Neural cell (in vitro differentiated cells): ENCODE results near the gene BRI3BP. TPM values are rescaled to one million over a fixed set of nuclear protein-coding genes. Genes with fewer than 3 reads are reported as not detected.

ENCODE experiments used
- H2AFZ ChIP-seq: fragments of 200-600, 300-800 bp; sonication (generic), shearing (Covaris generic); 2 replicates; pipeline ENCODE4 v1.6.0; 2014; ENCODE audit warnings: low read depth, mild to moderate bottlenecking, antibody characterized with exemption, low read length, moderate library complexity
- H3F3A ChIP-seq: fragments of 200-600 bp; shearing (Covaris generic); 2 replicates; pipeline ENCODE4 v1.6.1; 2016; ENCODE audit warnings: mild to moderate bottlenecking, moderate library complexity, mixed read lengths, antibody characterized with exemption, low read length; ENCODE audit not compliant: insufficient read depth, poor library complexity, severe bottlenecking
- H3K27ac ChIP-seq: fragments of 200-600, 300-800 bp; sonication (generic), shearing (Covaris generic); 2 replicates; pipeline ENCODE4 v1.5.1; 2014; ENCODE audit warnings: mild to moderate bottlenecking, low read length, moderate library complexity
- H3K27me3 ChIP-seq: fragments of 300-800, 200-600 bp; sonication (generic), shearing (Covaris generic); 2 replicates; pipeline ENCODE4 v1.6.0; 2014; ENCODE audit warnings: mild to moderate bottlenecking, low read depth, low read length, moderate library complexity; ENCODE audit not compliant: insufficient read depth
- H3K36me3 ChIP-seq: fragments of 300-800, 200-600 bp; sonication (generic), shearing (Covaris generic); 2 replicates; pipeline ENCODE4 v1.5.1; 2014; ENCODE audit warnings: mild to moderate bottlenecking, antibody characterized with exemption, low read length, moderate library complexity; ENCODE audit not compliant: insufficient read depth
- H3K4me2 ChIP-seq: fragments of 300-800, 200-600 bp; sonication (generic), shearing (Covaris generic); 2 replicates; pipeline ENCODE4 v1.6.0; 2014; ENCODE audit warnings: mild to moderate bottlenecking, low read length
- H3K4me3 ChIP-seq: fragments of 300-800, 200-600 bp; sonication (generic), shearing (Covaris generic); 2 replicates; pipeline ENCODE4 v1.5.1; 2014; ENCODE audit warnings: mild to moderate bottlenecking, low read length, moderate library complexity
- H3K79me2 ChIP-seq: fragments of 200-600 bp; shearing (Covaris generic); replicated peaks from 2 replicates; pipeline ENCODE4 v1.6.0; 2014; ENCODE audit warnings: mild to moderate bottlenecking, low read length, moderate library complexity; ENCODE audit not compliant: insufficient read depth
- H3K9ac ChIP-seq: fragments of 300-800, 200-600 bp; sonication (generic), shearing (Covaris generic); 2 replicates; pipeline ENCODE4 v1.6.1; 2016; ENCODE audit warnings: mild to moderate bottlenecking, low read length, mixed read lengths
- H3K9me2 ChIP-seq: fragments of 200-600 bp; shearing (Covaris generic); 2 replicates; pipeline ENCODE4 v1.6.1; 2016; ENCODE audit warnings: mild to moderate bottlenecking, low read length, mixed read lengths; ENCODE audit not compliant: insufficient read depth
- H3K9me3 ChIP-seq: fragments of 200-600, 300-800 bp; sonication (generic), shearing (Covaris generic); 2 replicates; pipeline ENCODE4 v1.6.1; 2016; ENCODE audit warnings: mild to moderate bottlenecking, mixed run types, low read length, moderate library complexity, mixed read lengths
- H4K20me1 ChIP-seq: fragments of 200-600 bp; shearing (Covaris generic); 2 replicates; pipeline ENCODE4 v1.6.1; 2016; ENCODE audit warnings: mild to moderate bottlenecking, mixed run types; ENCODE audit not compliant: insufficient read depth
- EP300 ChIP-seq: fragments of 450-650 bp; conservative IDR thresholded peaks from 2 replicates; pipeline ENCODE4 v1.6.1; 2014; ENCODE audit warnings: antibody characterized with exemption, mild to moderate bottlenecking, moderate library complexity; ENCODE audit not compliant: poor library complexity, severe bottlenecking
- EZH2 ChIP-seq: fragments of 200-600, 300-800 bp; shearing (Covaris generic), sonication (generic); IDR thresholded peaks from 2 replicates; pipeline ENCODE4 v1.6.1; 2014; ENCODE audit warnings: antibody characterized with exemption, low read length, borderline replicate concordance, mild to moderate bottlenecking; ENCODE audit not compliant: insufficient read depth, poor library complexity, severe bottlenecking
- MXI1 ChIP-seq: fragments of 450-650 bp; conservative IDR thresholded peaks from 2 replicates; pipeline ENCODE4 v1.6.1; 2014; ENCODE audit warnings: antibody characterized with exemption, mild to moderate bottlenecking; ENCODE audit not compliant: poor library complexity, severe bottlenecking
- POLR2AphosphoS5 ChIP-seq: IDR thresholded peaks from 2 replicates; pipeline ENCODE4 v1.6.1; 2012
- RAD21 ChIP-seq: fragments of 450-650 bp; conservative IDR thresholded peaks from 2 replicates; pipeline ENCODE4 v1.6.1; 2014; ENCODE audit warnings: antibody characterized with exemption, mild to moderate bottlenecking, moderate library complexity
- SMC3 ChIP-seq: fragments of 450-650 bp; conservative IDR thresholded peaks from 2 replicates; pipeline ENCODE4 v1.6.1; 2014; ENCODE audit warnings: antibody characterized with exemption, mild to moderate bottlenecking, moderate library complexity; ENCODE audit not compliant: poor library complexity
- TAF1 ChIP-seq: IDR thresholded peaks from 2 replicates; pipeline ENCODE4 v1.6.1; 2012; ENCODE audit warnings: low read depth
- polyA plus RNA-seq: library from polyadenylated mRNA; depleted of rRNA; stranded (reverse); fragments of >200 nt; gene quantifications from 2 replicates; pipeline ENCODE4 v1.2.3, GENCODE V29; 2014
- TF ChIP-seq, protein P1 (sequence below): fragments of 450-650 bp; IDR thresholded peaks from 2 replicates; pipeline ENCODE4 v1.5.1; 2014; ENCODE audit warnings: antibody characterized with exemption, mild to moderate bottlenecking, moderate library complexity; ENCODE audit not compliant: poor library complexity, severe bottlenecking
- TF ChIP-seq, protein P2 (sequence below): IDR thresholded peaks from 2 replicates; pipeline ENCODE4 v1.6.1; 2012; ENCODE audit warnings: borderline replicate concordance

BRI3BP gene
- polyA plus RNA-seq, 1 donor from 2014 or later, result 11.0 TPM

- TF ChIP-seq EP300 (no peak), SMC3 (no peak), TAF1 (no peak), EZH2 (no peak)
- no peak overlapping the region for H2AFZ ChIP-seq
- no peaks in the 10 kb centered on the region for H3K9me2 ChIP-seq
- no peaks in the 10 kb centered on the region for H3K9me3 ChIP-seq
- no peaks in the 10 kb centered on the region for H3K79me2 ChIP-seq
- no peak overlapping the region for H3K27ac ChIP-seq
- H4K20me1 ChIP-seq, result no peaks in the 10 kb centered on the region
- H3K36me3 ChIP-seq, result no peaks in the 10 kb centered on the region
- H3K4me3 ChIP-seq, result no peak overlapping the region
- no peaks in the 10 kb centered on the region for H3F3A ChIP-seq
- H3K4me2 ChIP-seq, result no peak overlapping the region
- H3K27me3 ChIP-seq, result no peaks in the 10 kb centered on the region
- H3K9ac ChIP-seq, result no peak overlapping the region
These were observed 39.6 kb upstream of the BRI3BP start for GRCh38 chr12:124953689-124954405.

DNA sequence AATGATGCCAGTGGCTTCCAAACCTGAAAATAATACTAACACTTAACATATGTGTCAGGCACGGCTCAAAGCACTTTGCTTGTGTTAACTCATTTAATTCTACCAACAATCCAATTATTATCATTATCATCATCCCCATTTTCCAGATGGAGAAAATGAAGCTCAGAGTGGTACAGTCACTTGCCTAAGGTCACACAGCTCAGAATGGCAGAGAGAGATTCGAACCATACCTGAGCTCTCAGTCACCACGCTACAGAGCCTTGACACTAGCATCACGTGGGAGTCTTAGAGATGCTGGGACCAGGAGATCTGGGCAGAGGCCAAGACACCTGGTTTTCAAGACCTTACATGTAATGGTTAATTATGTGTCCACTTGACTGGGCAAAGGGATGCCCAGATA, 38.7 kb upstream of the BRI3BP start:
- Histone ChIP-seq H2AFZ (no peak overlapping the region), H3K27ac (no peak overlapping the region), H4K20me1 (no peaks in the 10 kb centered on the region), H3K79me2 (no peaks in the 10 kb centered on the region), H3F3A (no peaks in the 10 kb centered on the region), H3K36me3 (no peaks in the 10 kb centered on the region), H3K27me3 (no peaks in the 10 kb centered on the region), H3K9me3 (no peaks in the 10 kb centered on the region), H3K9me2 (no peaks in the 10 kb centered on the region), H3K4me2 (no peak overlapping the region), H3K9ac (no peak overlapping the region), H3K4me3 (no peak overlapping the region)
- TF ChIP-seq, protein P1, sequence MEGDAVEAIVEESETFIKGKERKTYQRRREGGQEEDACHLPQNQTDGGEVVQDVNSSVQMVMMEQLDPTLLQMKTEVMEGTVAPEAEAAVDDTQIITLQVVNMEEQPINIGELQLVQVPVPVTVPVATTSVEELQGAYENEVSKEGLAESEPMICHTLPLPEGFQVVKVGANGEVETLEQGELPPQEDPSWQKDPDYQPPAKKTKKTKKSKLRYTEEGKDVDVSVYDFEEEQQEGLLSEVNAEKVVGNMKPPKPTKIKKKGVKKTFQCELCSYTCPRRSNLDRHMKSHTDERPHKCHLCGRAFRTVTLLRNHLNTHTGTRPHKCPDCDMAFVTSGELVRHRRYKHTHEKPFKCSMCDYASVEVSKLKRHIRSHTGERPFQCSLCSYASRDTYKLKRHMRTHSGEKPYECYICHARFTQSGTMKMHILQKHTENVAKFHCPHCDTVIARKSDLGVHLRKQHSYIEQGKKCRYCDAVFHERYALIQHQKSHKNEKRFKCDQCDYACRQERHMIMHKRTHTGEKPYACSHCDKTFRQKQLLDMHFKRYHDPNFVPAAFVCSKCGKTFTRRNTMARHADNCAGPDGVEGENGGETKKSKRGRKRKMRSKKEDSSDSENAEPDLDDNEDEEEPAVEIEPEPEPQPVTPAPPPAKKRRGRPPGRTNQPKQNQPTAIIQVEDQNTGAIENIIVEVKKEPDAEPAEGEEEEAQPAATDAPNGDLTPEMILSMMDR, result no peak
- TF ChIP-seq POLR2AphosphoS5 (no peak), EP300 (no peak), RAD21 (no peak), EZH2 (no peak), SMC3 (no peak), MXI1 (no peak), TAF1 (no peak)
- TF ChIP-seq, protein P2, sequence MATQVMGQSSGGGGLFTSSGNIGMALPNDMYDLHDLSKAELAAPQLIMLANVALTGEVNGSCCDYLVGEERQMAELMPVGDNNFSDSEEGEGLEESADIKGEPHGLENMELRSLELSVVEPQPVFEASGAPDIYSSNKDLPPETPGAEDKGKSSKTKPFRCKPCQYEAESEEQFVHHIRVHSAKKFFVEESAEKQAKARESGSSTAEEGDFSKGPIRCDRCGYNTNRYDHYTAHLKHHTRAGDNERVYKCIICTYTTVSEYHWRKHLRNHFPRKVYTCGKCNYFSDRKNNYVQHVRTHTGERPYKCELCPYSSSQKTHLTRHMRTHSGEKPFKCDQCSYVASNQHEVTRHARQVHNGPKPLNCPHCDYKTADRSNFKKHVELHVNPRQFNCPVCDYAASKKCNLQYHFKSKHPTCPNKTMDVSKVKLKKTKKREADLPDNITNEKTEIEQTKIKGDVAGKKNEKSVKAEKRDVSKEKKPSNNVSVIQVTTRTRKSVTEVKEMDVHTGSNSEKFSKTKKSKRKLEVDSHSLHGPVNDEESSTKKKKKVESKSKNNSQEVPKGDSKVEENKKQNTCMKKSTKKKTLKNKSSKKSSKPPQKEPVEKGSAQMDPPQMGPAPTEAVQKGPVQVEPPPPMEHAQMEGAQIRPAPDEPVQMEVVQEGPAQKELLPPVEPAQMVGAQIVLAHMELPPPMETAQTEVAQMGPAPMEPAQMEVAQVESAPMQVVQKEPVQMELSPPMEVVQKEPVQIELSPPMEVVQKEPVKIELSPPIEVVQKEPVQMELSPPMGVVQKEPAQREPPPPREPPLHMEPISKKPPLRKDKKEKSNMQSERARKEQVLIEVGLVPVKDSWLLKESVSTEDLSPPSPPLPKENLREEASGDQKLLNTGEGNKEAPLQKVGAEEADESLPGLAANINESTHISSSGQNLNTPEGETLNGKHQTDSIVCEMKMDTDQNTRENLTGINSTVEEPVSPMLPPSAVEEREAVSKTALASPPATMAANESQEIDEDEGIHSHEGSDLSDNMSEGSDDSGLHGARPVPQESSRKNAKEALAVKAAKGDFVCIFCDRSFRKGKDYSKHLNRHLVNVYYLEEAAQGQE, result no peak
